ENCODE measurements around the gene STK32C.
"Not testable (repeated sequence)": the region's sequence is repeated elsewhere in the genome, so short reads cannot be mapped to it uniquely, and the experiment has no call there.

The STK32C gene

GRCh38 chr10:132299371-132300336 is 8.1 kb downstream of the STK32C start:
- DNase-seq = peak; percentile 42

DNA sequence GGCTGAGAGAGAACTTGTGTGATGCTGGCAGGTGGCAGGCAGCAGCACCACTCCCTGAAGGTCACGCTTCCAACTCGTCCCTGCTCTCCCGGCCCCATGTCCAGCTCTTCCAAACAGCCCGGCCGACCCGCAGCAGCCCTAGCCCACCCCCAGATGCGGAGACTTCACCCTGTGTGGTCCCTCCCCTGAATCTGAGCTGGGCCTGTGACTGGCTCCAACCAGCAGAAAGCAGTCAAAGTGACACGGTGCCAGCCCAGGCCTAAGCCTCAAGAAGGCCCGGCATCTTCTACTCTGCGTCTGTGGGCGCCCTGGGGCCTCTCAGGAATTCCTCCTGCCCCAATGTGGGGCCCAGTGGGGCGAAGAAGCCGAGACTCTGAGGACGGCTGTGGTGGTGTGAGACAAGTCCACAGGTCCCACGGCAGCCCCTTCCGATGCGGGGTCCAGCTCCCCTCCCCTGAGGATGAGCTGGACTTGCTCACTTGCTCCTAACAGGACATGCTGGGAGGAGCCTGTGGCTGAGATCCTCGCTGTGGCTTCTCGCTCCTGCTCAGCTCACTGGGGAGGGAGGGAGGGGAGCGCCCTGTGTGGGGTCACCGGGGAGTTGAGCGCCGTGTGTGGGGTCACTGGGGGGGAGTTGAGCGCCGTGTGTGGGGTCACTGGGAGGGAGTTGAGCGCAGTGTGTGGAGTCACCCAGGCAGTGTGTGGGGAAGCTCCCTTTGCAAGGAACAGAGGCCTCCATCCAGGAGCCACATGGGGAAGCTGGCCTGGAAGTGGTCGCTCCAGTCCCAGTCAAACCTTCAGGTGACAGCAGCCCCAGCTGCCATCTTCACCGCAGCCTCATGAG is 9.5 kb downstream of the STK32C start:
- DNase-seq = peak; percentile 45

DNA sequence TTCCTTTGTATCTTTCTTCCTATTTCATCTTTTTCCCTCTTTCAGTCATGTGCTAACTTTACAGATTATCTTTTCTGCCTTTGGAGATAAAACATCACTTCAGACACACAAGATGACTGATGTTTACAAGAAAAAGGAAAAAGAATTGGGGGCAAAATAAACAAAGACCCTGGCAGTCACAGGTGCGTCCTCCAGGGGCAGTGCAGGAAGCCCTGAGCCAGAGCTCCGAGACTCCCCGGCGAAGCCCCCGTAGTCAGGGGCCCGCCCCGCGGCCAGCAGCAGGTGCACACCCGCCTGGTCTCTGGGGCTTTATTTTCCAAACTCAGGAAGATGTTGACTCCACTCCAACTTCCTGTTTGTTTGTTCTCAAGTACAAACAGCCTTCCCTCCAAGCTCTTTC is 10.2 kb downstream of the STK32C start:
- peak; percentile 33 for DNase-seq

- peak; percentile 45 for DNase-seq
Observed at GRCh38 chr10:132296666-132297443, 10.9 kb downstream of the STK32C start.

- not testable (repeated sequence) for DNase-seq
Observed at GRCh38 chr10:132295481-132295880, 12.3 kb downstream of the STK32C start.

- peak; percentile 74 for DNase-seq
Observed at GRCh38 chr10:132294561-132295318, 13.0 kb downstream of the STK32C start.

GRCh38 chr10:132293813-132294520 is 13.8 kb downstream of the STK32C start:
- DNase-seq = peak; percentile 46

DNA sequence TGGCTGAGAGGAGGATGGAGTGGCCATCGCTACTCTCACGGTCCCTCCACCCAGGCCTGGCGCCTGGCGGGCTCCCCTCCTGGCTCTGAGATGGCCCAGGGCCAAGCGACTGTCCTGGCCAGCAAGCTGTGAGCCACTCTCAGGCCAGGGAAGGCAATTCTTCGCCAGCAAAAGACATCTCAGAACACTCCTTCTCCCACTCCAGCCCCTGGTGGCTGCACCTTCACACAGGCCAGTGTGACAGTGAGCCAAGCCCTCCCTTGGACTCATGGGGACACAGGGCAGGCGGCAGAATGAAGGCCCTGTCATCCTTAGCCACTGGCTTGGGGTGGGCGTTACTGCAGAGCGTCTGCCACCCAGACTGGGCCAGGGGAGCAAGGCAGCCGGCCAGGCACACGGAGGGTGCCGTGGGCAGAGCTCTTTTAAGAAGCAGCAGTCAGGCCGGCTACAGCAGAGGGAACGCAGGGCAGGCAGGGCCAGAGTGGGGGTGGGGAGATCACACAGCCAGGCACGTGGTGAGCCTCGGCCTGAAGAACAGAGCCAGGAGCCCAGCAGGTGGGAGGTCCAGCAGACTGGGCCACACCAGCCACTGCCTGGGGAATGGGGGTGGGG is 14.4 kb downstream of the STK32C start:
- DNase-seq = peak; percentile 50

DNA sequence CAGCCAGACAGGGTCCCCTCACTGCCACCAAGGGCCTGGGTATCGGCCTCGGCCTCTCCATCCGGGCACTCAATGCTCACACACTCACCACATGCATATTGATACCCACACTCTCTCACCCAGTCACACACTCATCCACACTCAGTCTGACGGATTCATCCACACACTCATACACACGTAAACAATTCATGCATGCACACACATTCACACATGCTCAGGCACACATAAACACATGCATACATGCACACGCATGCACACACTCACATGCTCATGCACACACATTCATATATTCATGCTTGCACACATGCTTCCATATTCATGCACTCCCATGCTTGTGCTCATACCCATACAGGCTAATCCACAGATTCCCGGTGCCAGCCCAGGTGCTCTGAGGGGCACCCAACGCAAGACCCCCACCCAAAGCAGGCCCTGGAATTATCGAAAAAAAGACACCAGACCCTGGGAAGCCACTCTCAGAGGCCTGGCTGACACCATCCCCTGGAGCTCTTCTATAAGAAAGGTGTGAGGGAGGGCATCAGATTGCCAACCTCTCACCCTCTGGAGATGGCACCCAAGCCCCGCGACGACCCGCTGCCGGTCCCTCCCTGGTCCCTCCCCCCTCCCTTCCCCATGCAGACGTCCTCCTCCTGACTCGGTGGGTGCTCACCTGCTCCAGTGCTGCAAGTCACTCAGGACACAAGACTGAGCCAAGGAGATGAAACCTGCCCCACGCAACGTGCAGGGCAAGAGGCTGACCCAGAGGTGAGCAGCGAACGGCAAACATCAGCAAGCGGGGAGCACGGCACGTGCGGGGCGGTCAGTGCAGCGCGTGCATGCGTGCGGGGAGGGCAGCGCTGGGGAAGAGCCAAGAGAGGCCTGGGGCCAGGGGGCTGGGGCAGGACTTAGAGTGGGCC is 15.2 kb downstream of the STK32C start:
- DNase-seq = peak; percentile 33

DNA sequence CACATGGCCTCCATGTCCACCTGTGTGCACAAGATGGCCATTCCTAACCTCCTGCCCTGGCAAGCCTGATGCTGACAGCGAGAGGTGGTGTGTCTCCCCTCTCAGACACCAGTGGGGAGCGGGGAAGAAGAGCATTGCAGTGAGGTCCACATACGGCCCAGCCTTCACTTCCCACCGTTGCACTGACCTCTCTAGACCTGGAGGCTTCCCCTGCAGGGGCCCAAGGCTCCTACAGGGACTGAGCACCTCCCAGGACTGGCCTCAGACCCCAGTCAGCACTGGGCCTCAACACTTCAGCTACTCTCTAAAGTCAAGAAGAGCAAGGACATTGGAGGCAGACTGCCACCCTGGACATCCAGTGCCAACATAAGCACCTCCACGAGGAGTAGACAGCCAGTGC is 15.9 kb downstream of the STK32C start:
- DNase-seq = no peak

DNA sequence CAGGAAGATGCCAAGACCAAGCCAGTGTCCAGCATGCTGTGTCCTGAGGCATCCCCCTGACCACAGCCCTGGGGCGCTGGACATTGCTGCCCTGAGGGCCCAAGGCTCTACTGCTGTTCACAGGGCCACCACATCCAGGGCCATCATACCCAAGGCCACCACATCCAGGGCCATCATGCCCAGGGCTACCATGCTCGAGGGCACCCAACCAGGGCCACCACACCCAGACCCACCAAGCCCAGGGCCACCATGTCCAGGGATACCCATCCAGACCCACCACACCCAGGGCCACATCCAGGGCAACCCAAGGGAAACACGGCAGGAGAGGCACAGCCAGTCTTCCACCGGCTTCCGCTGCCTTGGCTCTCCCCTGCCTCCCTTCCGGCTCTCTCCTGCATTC is 17.1 kb downstream of the STK32C start:
- DNase-seq = no peak

- DNase-seq = no peak
Observed at GRCh38 chr10:132289439-132289838, 18.3 kb downstream of the STK32C start.

DNA sequence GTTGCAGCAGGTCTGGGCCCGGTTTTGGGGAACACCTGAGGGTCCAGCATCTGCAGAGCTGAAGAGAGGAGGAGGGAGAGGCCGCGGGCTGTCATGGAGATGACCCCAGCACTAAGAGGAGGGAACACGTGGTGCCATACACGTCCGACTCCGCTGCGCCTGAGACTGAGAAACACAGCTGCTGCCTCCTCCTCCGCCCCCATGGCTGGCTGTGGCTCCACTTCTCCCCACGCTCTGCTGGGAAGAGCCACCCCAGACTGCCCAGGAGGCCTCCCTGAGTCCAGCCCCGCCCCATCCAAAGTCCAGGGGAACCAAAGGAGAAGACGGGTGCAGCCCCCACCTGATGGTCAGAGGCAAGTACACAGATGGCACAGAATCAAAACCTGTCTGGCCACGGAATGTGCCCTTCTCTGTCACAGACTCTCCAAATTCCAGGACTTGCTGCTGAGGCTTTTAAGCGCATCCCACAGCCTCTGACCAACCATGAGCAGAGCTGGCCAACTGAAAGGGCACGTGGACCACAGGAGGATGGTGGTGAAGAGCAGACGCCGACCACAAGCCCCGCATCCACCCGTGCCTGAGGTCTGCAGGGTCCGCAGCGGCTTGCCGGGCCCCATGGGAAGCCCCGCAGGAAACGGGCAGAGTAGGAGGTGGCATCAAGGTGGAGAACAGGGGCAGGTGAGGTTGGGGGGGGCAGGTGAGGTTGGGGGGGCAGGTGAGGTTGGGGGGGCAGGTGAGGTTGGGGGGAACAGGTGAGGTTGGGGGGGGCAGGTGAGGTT is 24.0 kb downstream of the STK32C start:
- no peak for DNase-seq

- no peak for DNase-seq
Observed at GRCh38 chr10:132282667-132283603, 24.8 kb downstream of the STK32C start.

DNA sequence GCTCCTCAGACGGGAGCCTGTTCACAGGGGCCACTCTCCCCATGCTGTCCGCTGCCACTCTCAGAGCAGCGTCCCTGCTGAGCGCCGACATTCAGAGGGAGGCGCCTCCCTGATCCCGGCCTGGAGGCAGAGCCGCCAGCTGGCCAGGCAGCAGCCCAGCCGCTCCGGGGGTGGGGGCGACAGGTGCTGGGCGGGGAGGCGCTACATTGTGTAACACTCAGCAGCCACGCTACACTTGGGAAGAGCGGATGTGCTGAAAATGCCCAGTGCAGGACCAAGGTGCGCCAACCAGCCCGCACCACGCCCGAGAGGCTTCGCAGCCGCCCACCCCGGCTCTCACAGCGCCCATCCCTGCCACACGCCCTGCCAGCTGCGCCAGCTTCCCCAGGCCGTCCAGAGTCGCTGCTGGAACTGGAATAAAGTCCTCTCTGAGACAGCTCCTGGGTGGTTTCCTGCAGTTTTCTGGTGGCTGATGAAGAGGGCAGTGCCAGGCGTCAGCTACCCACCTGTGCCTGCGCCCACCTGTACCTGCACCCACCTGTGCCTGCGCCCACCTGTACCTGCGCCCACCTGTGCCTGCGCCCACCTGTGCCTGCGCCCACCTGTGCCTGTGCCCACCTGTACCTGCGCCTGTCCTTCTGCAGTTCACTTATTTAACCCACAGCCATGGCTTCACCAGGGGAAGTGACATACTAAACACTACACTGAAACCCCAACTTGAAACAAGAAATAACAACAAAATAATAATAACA is 25.7 kb downstream of the STK32C start:
- DNase-seq = no peak

DNA sequence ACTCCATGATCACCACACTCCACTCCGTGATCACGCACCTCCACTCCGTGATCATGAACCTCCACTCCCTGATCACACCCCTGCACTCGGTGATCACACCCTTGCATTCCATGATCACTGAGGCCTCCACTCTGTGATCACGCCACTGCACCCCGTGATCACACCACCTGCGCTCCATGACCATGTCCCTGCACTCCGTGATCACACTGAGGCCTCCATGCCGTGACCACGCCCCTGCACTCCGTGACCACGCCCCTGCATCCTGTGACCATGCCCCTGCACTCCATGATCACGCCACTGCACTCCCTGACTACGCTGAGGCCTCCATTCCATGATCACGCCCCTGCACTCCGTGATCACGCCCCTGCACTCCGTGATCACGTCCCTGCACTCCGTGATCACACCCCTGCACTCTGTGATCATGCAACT is 27.1 kb downstream of the STK32C start:
- no peak for DNase-seq

Measured in islet precursor cell (in vitro differentiated cells).